DND-41 (cell line): Measurements from ENCODE around the gene SH3BP2.

Experiments
- CTCF ChIP-seq: IDR thresholded peaks from 2 replicates; pipeline ENCODE4 v1.5.1; 2012; ENCODE audit warnings: borderline replicate concordance, low read length, moderate library complexity, mild to moderate bottlenecking; ENCODE audit not compliant: poor library complexity, severe bottlenecking; ENCODE audit errors: extremely low read depth
- EZH2 ChIP-seq: IDR thresholded peaks from 3 replicates; pipeline ENCODE4 v1.6.1; 2012; ENCODE audit warnings: borderline replicate concordance, low read depth, mild to moderate bottlenecking, moderate library complexity, low read length, inconsistent platforms; ENCODE audit not compliant: severe bottlenecking

GRCh38 chr4:2788532-2789103 is 4.3 kb upstream of the SH3BP2 start:
- no peak for TF ChIP-seq CTCF
- TF ChIP-seq EZH2, result no peak
